Inflammatory macrophage treated with lipopolysaccharide for 1 hour (primary cell): ENCODE results near the gene TBC1D4.
A peak's percentile ranks its signal among the peaks of the same experiment; 100 is the strongest.

ENCODE experiments used
- DNase-seq, 2 donors: peaks; one replicate each; pipeline ENCODE4 v3.0.0-alpha.2; 2020 to 2022

TBC1D4 gene

DNA sequence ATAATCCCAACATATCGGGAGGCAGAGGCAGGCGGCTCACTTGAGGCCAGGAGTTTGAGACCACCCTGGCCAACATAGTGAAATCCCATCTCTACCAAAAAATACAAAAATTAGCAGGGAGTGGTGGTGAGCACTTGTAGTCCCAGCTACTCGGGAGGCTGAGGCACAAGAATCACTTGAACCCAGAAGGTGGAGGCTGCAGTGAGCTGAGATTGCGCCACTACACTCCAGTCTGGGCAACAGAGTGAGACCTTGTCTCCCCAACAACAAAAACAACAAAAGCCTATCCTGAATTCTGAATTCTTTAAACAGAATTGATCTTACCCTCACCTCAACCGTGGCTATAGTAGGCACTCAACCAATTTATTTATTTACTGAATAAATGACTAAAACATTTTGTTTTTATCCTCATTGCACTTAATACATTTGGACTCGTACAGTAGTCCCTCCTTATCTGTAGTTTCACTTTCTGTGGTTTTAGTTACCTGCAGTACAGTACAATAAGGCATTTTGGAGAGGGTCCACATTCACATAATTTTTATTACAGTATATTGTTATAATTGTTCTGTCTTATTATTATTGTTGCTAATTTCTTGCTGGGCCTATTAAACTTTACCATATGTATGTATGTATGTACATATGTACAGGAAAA lies 98.8 kb downstream of the TBC1D4 start:
- no peak for DNase-seq

- no peak for DNase-seq
Observed at GRCh38 chr13:75378301-75378700, 103.7 kb downstream of the TBC1D4 start.

GRCh38 chr13:75376792-75377402 lies 105.1 kb downstream of the TBC1D4 start:
- no peak for DNase-seq

DNA sequence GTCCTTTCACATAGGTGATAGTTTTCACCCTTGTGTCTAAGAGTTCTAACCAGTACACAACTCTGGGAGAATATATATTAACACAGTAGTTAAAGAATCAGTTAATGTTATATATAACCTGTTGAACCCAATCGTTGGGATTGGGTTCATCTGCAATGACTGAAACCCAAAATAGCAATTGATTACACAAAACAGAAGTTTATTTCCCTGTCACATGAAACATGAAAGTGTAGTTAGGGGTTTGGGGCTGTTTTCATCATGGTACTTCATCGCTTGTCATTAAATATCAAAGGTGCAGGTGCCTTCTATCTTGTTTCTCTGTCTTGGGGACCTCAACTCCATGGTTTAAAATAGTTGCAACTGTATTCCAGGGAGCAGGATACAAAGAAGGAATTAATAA lies 106.6 kb downstream of the TBC1D4 start:
- DNase-seq, result no peak

DNA sequence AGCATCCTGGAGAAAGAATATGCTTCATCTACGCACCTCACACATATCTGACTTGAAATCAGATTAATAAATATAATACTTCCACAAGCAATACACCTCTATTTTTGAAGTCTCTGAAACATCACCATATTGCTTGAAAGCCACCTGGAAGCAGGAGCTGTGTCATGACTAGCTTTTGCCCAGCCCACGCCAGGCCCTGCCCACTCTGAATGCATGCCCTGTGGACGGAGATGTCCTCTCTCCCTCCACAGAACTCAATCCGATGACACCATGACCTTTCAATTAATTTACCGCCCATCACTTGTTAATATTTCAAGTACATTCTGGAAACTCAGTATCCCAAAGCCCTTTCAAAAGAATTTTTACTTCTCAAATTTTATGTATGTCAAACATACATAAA lies 108.0 kb downstream of the TBC1D4 start:
- no peak for DNase-seq

- DNase-seq, result no peak
Observed at GRCh38 chr13:75372923-75373841, 108.8 kb downstream of the TBC1D4 start.

- DNase-seq, result peak; percentile 55 to 75
Observed at GRCh38 chr13:75372517-75372916, 109.5 kb downstream of the TBC1D4 start.

GRCh38 chr13:75371203-75371602 lies 110.8 kb downstream of the TBC1D4 start:
- DNase-seq, result no peak

DNA sequence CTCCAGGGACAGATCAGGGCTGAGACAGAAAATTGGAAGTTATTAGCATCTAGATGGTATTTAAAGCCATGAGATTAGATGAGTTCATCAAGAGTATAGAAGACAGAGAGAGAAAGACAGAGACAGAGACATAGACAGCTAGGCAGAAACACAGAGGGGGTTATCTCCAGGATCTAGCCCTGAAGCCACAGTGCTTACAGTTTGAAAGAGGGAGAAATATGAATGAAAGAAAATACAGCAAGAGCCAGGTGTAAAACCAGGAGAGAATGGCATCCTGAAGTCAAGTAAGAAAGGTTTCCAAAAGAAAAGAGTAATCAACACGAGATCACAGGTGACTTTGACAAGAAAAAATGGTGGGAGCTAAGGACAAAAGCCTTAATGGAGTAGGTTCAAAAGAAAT lies 111.2 kb downstream of the TBC1D4 start:
- DNase-seq, result no peak

- DNase-seq, result no peak
Observed at GRCh38 chr13:75369981-75370380, 112.0 kb downstream of the TBC1D4 start.

DNA sequence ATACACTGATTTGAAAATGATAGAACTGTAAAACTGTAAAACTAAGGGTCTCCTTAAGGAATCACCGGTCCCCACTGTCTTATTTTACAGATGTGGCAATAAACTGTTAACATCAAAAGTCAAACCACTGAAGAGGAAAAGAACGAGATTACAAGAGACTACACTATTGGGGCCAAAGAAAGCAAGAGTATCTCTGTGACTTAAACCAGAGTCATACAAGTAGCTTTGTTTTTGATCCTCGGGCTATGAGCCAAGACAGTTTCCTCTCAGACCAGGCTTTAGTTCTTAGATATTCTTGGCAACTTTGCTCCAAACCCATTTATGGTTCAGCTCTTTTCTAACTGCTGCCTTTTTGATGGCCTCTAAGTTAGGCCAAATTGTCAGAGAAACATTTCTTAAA lies 113.8 kb downstream of the TBC1D4 start:
- no peak for DNase-seq

GRCh38 chr13:75366380-75367280 lies 115.3 kb downstream of the TBC1D4 start:
- DNase-seq, result peak; percentile 9 to 11

- peak; percentile 63 to 82 for DNase-seq
Observed at GRCh38 chr13:75365724-75366173, 116.2 kb downstream of the TBC1D4 start.

GRCh38 chr13:75364131-75364713 lies 117.7 kb downstream of the TBC1D4 start:
- no peak for DNase-seq

DNA sequence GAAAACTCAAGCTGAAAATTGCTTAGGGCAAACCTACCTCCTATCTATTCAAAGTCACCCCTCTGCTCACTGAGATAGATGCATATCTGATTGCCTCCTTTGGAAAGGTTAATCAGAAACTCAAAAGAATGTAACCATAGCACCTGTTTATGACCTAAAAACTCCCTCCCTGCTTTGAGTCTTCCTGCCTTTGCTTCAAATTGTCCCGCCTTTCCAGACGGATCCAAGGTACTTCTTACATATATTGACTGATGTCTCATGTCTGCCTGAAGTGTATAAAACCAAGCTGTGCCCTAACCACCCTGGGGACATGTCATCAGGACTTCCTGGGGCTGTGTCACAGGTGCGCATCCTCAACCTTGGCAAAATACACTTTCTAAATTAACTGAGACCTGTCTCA lies 118.6 kb downstream of the TBC1D4 start:
- DNase-seq, result no peak

GRCh38 chr13:75362026-75362425 lies 119.9 kb downstream of the TBC1D4 start:
- DNase-seq, result no peak

GRCh38 chr13:75360170-75360569 lies 121.8 kb downstream of the TBC1D4 start:
- DNase-seq, result no peak

GRCh38 chr13:75359266-75359665 lies 122.7 kb downstream of the TBC1D4 start:
- DNase-seq, result no peak

- DNase-seq, result peak; percentile 27 to 58
Observed at GRCh38 chr13:75357576-75358289, 124.2 kb downstream of the TBC1D4 start.

- DNase-seq, result no peak
Observed at GRCh38 chr13:75356421-75356820, 125.5 kb downstream of the TBC1D4 start.

- no peak for DNase-seq
Observed at GRCh38 chr13:75355609-75356008, 126.4 kb downstream of the TBC1D4 start.

DNA sequence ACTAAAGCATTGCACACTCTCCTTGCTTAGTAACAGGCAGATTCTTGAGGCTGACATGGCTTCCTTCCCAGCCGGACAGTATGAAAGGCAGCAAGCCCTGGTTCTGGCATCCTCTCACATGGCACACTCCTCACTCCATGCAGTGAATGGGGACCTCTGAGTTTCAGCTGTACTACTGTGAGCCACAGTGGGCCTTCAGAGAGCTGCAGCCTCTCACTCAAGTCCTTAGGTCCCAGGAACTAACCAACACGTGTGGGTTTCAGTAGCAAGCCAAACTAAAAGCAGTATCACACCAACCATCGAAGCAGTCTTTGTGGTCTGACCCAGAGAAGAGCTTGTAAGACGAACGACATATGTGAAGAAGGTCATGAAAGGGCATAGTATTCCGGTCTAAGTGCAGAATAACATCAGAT lies 128.2 kb downstream of the TBC1D4 start:
- DNase-seq, result no peak
